HG02981 (cell line): ENCODE measurements around the gene LOC101059915.
"Not testable (repeated sequence)": the region's sequence is repeated elsewhere in the genome, so short reads cannot be mapped to it uniquely, and the experiment has no call there.

Experiments used
- ATAC-seq: cut with Tn5 transposase; IDR thresholded peaks from one replicate; pipeline ENCODE4 v1.9.1; 2021; ENCODE audit warnings: mild to moderate bottlenecking, moderate library complexity; ENCODE audit not compliant: unreplicated experiment

The LOC101059915 gene

GRCh38 chrX:71671043-71671780 is 3.9 kb downstream of the LOC101059915 start:
- ATAC-seq: no peak

GRCh38 chrX:71671938-71672337 is 4.6 kb downstream of the LOC101059915 start:
- ATAC-seq: no peak

- ATAC-seq: not testable (repeated sequence)
These were observed 8.3 kb downstream of the LOC101059915 start for GRCh38 chrX:71675636-71676035.

GRCh38 chrX:71676068-71676795 is 8.9 kb downstream of the LOC101059915 start:
- not testable (repeated sequence) for ATAC-seq

- not testable (repeated sequence) for ATAC-seq
These were observed 9.8 kb downstream of the LOC101059915 start for GRCh38 chrX:71677195-71677594.

GRCh38 chrX:71679575-71680207 is 12.3 kb downstream of the LOC101059915 start:
- ATAC-seq: no peak

GRCh38 chrX:71696641-71697465 is 29.5 kb downstream of the LOC101059915 start:
- ATAC-seq: peak; percentile 69

GRCh38 chrX:71697466-71698298 is 30.3 kb downstream of the LOC101059915 start:
- ATAC-seq: peak; percentile 51

GRCh38 chrX:71698299-71699022 is 31.1 kb downstream of the LOC101059915 start:
- ATAC-seq: not testable (repeated sequence)

- ATAC-seq: not testable (repeated sequence)
These were observed 31.6 kb downstream of the LOC101059915 start for GRCh38 chrX:71699023-71699344.

GRCh38 chrX:71702853-71703252 is 35.5 kb downstream of the LOC101059915 start:
- ATAC-seq: not testable (repeated sequence)

GRCh38 chrX:71714064-71714463 is 46.7 kb downstream of the LOC101059915 start:
- not testable (repeated sequence) for ATAC-seq

GRCh38 chrX:71715551-71715950 is 48.2 kb downstream of the LOC101059915 start:
- not testable (repeated sequence) for ATAC-seq

- ATAC-seq: not testable (repeated sequence)
These were observed 49.0 kb downstream of the LOC101059915 start for GRCh38 chrX:71716323-71716722.

- not testable (repeated sequence) for ATAC-seq
These were observed 50.8 kb downstream of the LOC101059915 start, which contains the start of gene CXorf49 for GRCh38 chrX:71718185-71718584. CXorf49 (minus strand) TSS chrX:71718285; CDS start chrX:71718151, 134 bp downstream.

- ATAC-seq: not testable (repeated sequence)
These were observed 51.8 kb downstream of the LOC101059915 start for GRCh38 chrX:71719195-71719594.

GRCh38 chrX:71720289-71720886 is 53.0 kb downstream of the LOC101059915 start:
- not testable (repeated sequence) for ATAC-seq
